NCI-H446 treated with DMSO at 0.1 percent for 48 hours (cell line): ENCODE results near the gene AUTS2.
A peak's percentile ranks its signal among the peaks of the same experiment; 100 is the strongest.

Experiments
- DNase-seq: peaks from one replicate; lab custom pipeline; 2025; lab: John Stamatoyannopoulos, UW

The AUTS2 gene

DNA sequence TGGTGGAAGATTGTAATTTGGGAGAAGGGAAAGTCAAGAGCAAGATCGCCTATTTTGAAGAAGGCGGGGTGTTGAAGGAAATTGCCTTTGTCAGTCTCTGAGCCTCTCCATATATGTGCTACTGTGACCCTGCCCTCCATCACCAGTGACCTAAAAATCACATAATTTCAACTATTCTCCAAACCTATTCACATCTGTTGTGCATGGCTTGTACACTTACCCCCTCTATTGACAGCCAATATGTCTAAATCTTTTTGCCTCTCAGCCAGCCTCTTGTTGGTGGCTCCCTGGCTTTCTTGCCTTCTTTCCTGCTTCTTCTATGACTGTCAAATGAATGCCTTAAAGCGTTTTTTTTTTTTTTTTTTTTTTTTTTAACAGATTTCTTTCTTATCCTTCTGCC, 295.6 kb downstream of the AUTS2 start:
- DNase-seq, result no peak

DNA sequence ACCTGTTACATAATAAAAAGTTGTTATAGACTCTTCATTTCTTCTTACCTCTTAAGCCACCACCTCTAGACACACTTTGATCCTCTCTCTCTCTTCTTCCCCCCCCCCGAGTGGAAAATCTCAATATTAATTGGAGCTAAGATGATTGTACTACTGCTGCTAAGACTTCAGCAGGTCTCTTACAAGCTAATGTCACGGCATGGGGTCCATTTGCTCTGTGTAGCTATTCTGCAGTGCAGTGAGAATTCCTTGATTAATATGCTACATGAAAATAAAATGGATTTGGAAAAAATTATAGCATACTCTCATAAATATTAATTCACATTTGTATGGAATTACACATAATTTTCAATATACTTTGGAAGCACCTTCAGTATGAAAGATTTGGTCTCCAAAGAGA, 297.2 kb downstream of the AUTS2 start:
- DNase-seq, result no peak

DNA sequence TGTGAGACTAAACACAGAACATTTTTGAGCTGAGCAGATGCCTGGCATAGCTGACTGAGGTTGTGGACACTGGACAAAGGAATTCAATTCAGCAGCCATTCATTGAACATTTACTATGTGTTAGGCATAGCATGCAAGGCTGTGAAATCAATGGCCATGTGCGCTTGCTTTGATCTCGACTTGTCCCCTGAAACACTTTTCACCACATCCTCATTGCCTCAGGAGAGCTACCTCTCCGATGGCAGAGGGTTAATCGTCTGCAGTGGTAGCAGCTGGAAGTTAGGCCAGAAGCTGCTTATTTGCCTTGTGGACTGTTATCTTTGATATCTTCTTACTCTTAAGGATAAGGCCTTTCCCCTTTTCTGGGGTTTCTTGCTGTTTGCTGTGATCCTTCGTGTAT, 297.8 kb downstream of the AUTS2 start:
- no peak for DNase-seq

DNA sequence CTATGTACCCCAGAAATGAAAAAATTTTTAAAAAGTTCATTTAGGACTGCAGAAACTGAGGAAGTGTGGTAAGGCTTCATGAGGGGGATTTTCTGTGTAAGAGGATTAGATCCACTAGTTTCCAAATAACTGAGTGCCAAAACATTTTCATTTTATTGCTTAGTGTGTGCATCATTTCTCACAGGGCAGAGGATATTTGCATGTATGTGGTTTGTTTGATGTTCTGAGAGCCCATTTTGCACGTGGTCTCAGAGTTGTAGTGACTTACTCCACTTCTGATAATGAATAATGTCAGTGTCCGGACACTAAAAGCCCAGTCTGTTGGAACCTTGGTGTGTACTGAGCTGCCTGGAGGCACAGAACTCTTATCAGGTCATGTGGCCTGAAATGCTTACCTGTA, 299.9 kb downstream of the AUTS2 start:
- no peak for DNase-seq

DNA sequence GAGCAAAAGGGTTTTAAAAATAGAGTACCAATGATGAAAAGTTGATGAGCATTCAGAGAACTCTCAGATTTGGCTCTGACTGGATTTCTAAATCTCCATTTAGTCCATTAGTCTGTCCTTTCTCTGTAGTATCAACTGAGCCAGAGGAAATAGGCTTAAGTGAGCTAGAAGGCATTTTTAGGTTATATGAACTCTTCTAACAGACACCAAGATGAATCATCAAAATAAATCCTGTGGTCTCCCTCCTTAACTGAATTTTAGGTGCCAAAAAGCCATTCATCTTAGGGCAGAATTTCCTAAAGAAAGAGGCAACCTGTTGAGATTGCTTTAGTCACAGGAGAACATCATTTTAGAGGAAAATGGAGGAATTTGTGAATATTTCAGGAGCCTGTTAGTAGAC, 305.1 kb downstream of the AUTS2 start:
- no peak for DNase-seq

DNA sequence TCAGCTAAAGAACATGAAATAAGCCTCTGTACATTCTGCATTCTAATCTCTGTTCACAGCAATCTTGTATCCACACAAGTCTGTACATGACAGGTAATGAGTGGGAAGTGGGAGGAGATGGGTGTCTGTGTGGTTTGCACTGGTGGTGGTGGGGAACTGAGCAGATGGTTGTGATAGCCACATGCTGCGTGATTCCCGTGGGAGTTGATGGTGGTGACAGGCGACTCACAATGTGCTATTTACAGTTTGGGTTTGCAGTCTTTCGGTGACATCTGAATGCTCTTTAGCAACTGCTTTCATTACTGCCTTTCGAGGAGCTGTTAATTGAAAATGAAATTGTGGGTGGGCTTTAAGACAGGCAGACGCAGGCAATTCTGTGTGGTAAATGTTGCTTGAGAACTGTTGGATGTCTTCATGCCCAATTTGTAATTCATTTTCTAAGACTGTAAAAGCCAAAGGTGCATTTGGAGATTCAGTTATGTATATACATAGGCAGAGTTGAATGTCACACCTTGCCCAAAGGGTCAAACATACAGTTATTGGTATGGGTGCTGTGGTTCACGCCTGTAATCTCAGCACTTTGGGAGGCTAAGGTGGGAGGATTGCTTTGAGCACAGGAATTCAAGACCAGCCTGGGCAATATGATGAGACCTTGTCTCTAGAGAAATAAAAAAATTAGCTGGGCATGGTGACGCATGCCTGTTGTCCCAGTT, 308.2 kb downstream of the AUTS2 start:
- no peak for DNase-seq

DNA sequence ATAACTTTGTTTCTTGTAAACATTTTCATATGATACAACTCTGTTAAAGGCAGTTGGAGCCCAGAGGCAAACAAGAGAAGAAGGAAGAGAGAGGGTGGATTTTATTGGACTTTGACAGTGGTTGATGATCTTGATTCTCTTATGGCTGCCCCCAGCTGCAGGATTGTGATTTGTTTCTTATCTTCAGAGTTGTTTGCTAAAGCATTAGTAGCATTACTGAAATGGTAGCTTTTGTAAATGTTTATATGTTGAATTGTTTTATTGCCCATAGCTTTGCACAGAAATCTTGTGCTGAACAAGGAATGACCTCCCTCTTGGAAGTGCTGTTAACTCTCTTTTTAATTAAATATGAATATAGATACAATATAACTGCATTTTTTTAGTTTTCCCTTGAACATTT, 309.4 kb downstream of the AUTS2 start:
- DNase-seq, result no peak

DNA sequence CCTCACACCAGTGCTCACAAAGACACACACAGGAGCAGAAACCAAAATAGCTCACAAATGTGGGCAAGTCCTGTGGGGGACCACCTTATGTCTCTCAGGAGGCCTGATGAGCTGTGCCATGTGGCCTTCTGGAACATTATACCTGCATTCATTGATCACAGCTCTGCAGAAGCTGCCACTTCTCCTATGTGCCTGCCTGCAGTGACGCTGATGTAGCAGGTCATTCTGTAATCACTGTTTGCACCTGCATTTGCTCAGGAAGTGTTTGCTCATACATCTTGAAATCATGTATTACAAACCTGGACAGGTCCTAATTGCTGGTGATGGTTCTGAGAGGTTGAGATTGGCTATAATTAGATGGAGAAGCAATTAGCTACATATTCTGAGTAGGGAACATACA, 310.2 kb downstream of the AUTS2 start:
- no peak for DNase-seq

DNA sequence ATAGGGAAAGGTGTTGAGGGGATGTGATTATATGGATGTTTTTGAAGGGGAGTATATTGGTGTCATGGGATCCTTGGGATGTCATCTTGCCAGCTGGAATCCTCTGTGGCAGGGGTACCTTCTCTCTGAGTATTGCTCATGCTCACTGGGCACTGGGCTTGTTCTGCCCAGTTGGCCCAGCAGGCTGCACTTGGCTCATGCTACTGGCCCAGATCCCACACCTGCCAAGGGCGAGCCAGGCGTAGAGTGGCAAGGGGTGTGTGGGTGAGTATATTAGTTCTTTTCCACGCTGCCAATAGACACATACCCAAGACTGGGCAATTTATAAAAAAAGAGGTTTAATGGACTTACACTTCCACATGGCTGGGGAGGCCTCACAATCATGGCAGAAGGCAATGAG, 311.9 kb downstream of the AUTS2 start:
- DNase-seq, result peak; percentile 30

DNA sequence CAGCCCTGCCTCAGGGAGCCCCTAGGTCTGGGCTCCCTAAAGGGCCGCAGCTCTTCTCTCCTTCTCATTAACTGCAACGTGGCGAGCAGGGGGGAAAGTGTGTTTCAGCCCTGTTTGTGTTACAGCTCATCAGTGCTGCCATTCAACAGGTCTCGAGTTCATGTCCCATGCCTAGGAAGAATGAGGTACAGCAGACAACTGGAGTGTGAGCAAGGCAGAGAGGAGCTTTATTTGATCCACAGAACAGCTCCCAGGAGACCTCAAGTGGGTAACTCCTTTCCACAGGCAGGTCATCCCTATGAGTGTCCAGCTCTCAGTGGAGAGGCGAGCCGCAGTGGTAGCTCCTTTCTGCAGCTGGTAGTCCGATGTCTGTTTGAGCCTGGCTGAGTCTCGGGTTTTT, 313.1 kb downstream of the AUTS2 start:
- DNase-seq, result no peak

DNA sequence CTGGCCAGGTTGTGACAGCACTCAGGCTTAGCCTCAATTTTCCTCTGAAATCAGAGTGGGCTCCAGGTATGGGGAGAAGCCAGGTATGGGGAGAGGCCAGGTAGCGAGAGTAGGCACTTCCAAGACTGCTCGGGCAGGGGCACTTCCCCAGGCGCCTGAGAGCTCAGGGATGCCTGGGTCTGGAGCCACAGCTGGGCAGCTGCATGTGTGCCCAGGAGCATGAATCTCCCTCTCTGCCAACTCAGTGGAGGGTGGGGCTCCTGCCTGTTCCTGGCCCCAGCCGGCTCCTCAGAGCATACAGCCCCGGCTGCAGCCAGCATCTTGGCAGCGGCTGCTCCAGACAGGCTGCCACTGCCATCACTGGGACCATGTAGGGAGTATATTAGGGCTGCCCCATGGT, 313.9 kb downstream of the AUTS2 start:
- DNase-seq, result no peak

DNA sequence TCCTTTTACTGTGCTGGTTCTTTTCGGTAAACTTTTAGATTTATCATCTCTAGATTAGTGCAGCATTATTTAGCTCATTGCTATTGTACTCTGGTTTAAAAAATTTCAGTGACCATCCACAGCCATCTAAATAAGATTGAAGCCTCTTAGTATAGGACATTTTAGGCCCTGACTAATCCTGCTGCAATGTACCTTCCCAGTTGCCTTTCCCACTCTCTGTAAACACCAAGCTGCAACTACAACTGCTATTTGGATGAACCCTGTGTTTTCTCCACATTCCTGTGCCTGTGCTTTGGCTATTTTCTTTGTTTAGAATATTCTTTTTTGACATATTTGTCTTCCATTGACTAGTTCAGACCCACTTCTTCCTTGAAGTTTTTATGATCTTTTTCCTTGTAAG, 314.6 kb downstream of the AUTS2 start:
- DNase-seq, result no peak

DNA sequence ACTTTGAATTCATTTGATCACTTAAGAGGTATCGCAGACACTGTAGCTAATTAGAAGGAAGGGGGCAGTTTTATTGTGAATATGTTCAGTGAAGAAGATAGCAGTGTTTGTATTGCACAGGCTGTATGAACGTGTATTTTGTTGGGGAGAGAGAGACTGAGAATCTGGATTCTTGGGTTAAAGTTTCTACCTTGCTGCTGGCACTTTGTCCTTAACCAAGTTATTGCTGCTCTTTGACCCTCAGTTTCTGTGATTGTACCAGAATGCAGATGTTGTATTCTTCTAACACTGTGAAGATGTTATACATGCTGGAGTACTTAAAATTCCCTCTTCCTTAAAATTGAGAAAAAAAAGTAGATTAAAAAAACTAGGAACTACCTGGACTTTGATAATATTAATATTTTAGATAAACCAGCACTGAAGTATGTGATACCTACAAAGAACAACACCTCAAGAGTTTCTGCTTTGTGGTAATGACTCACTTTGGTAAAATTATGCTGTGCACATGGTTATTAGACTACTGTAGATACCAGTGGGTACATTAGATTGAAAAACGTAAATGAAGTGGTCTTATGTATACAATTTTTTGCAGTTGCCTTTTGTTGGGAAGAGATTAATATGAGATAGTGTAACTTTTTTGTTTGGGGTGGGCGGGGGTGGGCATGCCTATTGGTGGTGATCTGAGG, 321.3 kb downstream of the AUTS2 start:
- no peak for DNase-seq

DNA sequence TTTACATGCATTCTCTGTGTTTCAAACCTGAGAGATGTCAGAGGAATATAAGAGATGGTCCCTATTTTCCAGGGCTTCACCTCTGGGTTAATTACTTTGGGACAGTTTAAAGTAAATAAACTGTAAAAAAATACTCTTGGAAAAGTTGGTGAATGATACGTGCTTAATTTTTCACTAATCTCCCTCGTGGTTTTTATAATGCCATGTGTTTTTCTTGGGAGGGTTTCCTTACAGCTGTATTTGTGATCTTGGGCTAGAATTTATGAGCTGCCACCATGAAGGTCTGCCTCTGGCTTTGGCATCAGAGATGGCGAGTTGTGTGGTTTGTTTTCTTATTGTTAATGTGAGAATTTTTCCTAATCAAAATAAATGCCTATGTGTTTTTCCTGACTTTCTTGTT, 322.5 kb downstream of the AUTS2 start:
- DNase-seq, result no peak

DNA sequence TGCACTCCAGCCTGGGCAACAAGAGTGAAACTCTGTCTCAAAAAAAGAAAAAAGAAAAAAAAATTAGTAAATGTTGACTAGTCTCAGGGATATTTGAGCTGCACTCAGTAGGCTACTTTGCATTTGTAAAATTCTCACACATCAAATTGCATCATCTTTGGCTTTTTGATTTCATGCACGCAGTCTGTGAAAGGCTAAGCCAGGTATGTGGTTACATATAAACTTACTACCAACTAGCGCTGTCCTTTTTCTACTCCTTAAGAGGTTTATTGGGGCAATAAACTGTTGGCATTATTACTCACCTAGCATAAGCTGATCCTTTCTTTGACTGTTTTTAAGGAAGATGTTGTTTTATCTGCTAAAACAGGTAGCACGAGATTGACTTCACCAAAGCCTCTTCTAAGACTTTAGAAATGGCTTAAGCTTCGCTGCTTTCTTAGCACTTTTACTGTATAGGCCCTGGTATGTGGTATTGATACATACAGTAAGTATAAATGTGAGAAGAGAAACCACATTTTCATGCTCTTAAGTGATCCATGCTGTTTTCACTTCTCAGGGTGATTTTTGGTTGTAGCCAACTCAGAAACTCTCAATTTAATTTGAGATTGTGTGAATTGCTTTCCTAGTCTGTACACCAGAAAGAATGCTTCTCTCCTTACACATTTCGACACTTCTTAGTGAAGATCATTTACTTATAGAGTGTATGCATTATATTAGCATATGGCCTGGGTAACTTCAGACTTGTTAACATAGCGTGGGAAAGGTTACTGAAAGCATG, 323.9 kb downstream of the AUTS2 start:
- DNase-seq, result no peak

DNA sequence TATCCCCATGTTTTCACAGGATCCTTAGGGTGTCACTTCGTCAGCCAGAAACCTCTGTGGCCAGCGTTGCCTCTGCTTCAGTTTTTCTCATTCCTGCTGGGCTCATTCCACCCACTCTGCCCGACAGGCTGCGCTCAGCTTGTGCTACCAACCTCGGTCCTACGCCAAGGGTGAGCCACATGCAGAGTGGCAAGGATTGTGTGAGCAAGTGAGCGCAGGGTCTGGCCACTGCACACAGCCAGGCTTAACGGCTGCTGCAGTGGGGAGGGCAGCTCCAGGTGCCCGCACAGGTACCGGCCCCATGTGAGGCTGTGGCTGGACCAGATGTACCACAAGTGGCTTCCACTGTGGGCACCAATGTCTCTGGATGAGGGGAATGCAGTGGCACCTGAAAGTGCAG, 329.2 kb downstream of the AUTS2 start:
- DNase-seq, result no peak

DNA sequence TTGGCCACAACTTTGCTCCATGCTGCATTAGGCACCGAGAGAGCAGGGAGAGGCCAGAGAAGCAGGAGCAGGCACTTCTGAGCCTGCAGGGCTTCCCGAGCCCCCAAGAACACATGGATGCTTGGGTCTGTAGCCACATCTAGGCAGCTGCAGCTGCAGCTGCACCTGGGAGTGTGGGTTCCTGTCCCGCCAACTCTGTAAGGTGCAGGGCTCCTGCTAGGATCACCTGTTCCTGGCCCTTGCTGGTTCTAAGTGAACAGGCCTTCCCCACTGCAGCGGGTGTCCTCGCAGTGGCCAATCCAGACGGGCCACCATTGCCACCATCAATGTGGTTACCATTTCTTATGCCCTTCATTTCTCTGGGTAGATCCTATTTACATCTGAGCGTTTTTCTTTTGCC, 330.3 kb downstream of the AUTS2 start:
- DNase-seq, result no peak

DNA sequence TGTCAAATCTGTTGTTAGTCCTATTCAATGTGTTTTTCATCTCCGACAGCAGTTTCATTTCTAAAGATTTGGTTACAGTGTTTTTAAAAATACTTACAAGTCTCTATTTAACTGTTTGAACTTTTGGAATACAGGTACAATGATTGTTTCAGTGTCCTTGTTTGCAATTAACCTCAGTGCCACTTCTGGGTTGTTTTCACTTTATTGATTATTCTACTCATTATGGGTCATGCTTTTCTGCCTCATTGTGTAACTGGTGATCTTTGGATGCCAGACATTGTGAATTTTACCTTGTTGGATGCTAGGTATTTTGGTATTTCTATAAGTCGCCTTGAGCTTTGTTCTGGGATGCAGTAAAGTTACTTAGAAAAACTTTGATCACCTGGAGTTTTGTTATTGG, 331.3 kb downstream of the AUTS2 start:
- no peak for DNase-seq

DNA sequence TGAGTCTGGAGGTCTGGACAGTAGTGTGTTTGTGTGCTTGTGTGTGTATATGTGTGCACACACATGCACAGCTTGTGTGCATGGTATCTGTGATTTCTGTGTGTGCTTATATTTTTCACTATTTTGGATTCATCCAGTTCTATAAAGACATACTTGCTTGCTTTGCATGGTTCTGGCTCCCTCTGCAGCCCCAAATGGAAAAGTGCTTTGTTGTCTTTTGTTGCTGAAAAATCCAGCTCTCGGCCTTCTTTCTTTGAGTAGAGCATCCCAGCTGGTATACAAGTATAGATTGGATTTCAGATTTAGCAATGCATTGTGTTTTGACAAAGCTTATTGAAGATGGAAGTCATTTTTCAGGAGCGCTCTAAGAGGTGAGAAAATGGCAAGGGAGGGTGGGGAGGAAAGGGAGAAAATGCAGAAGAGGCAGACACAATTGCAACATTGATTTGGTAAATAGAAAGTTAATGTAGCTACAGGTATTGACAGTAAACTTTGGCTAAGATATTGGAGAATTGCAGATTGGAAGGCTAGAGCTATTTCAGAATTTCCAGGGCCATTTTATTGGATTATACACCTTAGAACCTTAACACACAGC, 333.9 kb downstream of the AUTS2 start:
- peak; percentile 1 for DNase-seq

DNA sequence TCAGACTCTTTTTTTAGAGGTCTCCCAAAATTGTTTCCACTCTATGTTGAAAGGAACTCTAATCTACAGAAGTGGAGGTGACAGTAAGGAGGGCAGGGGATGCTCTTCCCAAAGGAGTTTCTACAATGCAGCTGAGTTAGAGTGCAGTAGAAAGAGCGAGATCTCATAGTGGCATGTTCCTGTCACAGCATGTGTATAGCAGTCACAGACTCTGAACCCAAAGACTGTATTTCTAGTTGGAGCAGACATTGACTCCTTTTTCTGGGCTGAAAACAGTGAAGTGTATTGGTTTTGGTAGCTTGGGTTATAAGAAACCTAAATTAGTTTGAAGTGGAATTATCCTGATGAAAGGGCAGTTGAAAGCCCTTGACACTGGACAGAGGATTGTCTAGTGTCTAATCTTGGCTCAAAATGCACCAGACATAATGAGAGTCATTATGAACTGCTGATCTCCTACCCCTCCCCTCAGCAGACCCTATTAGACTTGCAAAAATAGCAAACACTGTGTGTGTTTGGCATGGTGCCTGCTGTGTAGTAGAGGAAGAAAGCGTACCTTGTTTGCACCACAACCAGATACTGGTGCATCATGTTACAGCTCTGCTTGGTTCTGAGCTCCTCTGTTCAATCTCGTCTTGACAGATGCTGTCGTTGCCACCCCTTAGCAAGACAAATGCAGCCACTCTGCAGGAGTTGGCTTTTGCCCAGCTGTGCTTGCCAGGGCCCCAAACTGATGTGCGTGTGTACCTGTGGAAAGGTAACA, 336.0 kb downstream of the AUTS2 start:
- peak; percentile 46 for DNase-seq

DNA sequence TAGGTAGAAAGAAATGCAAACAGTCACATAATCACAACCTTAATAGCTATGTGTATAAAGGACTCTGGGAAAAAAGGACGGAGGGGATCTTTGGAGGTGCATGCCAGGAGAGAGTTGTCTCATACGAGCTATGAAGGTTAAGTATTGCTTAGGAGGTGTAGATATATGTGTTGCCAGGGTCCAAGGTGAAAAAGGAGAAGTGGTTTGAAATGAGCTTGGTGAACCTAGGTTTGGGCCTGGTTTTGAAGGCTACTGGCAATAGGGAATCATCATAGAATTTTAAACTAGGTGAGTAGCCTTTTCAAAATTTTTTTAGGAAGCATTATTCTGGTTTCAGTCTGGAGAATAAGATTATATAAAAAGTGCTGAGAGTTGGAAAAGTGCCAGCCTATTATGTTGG, 336.8 kb downstream of the AUTS2 start:
- DNase-seq, result no peak

DNA sequence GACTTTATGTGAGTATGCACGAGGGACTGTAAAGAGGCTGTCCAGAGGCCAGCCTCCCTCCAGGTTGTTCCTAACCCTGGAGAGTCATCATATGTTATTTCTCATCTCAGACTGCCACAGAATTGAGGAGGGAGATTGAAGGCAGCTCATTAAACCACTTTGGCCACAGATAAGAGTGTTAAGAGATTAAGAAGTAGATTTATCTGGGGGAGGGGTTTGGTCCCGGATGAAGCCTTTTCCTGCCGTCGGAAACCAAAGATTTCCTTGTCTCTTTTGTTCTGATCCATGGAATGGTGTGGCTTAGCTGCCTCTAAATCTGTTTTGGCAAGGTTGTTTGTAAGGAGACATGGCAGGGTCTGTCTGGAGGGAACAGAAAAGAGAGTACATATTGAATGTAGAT, 338.8 kb downstream of the AUTS2 start:
- no peak for DNase-seq
